Measurements from ENCODE around the gene BMP10.

Gene BMP10

DNA sequence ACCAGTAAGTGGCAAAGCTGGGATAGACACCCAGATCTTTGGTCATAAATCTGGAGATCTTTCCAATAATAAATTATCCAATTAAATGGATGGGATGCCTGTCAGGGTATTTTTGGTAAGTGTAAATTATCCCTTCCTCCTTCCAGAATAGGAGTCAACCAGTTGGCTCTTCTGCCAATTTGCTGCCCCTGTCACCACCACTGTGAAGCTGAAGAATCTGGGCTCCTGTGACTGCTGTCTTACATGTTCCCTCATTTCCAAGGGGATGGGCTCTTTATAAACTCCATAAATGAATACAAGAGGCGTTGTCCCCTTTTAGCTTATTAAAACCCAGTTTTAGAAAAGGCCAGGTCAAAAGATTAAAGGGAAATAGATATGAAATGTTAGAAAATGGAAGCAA lies 17.8 kb upstream of the BMP10 start:
- no peak for DNase-seq

DNA sequence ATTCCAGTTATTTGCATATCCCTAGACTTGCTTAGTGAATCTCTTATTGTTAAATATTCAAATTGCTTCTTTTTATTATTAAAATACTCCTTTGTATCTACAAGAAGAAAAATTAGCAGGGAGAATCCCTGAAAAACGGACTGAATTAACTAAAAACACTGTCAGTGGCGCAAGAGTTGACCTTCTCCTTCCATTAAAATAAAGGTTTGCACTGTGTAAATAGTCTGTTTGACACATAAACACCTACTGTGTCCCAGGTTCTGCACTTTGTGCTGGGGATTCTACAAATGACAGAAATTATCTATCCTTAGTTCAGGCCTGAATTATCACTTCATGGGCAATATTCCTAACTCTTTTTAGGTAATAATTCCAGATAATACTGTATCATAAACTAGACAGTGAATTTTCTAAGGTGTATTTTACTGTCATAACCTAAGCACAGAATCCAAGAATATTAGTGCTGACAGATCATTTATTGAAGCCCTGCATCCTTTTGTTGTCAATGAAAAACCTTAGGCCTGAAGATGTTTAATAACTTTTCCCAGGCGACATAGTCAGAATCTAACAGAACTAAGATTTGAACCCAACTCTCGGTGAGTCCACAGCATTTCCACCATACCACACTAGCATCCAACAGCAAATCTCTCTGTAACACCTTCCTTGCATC lies 17.0 kb upstream of the BMP10 start:
- DNase-seq, result no peak

DNA sequence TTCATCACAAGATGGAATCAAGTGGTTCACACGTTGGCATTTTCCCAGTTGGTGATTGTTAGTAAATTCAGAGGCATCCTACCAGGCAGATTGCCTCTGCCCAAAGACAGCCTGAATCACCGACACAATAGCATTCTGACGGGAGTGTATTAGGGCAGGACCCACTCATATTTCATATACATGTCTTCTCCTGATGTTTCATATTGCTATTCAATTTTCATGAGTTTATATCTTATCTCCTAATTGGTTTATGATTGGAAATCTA lies 14.5 kb upstream of the BMP10 start:
- DNase-seq, result no peak

DNA sequence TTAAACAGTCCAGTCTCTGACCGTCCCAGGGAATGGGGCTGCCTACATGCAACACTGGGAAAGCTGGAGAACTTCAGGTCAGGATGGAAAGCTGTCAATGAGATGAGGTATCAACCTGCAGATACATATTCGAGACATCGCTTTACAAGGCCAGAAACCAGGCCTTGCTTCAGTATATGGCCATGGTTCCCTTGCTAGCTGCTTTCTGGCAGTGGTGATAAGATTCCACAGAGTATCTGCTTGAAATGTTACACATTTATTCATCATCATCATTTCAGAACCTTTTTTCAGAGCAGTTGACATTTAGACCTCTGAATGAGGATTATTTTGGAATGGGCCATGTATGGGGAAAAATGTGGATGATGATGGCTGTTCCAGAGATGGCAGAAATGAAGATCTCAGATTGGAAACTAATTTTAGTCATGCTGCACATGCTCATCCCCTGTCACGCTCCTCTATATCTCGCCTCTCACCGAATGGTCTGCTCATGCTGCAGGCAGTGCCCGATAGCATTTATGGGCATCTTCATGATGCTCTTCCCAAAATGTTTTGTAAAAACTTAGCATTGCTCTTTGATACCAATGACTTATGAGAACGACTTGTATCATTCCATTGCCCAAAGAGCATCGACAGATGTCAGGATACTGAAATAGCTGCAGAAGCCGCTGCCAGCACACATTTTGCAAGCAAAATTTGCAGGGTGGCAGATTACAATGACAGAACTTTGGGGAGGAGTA lies 14.0 kb upstream of the BMP10 start:
- DNase-seq, result no peak

DNA sequence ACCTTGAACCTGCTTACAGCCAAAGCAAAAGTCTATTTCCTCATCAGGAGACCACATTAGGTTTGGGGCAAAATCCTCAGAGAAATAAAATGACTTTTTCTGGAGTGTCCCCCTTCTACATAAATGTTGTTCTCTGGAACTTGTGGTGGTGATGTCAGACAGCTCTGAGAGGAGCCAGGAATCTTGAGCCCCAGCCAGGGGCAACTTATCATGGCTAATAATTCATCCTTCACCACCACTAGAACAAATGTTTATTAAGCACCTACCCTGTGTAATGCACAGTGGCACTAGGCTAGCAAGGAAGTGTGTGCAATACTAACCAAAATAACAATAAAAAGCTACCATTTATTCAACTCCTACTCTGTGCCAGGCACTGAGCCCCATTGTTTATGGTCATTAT lies 9.0 kb upstream of the BMP10 start:
- DNase-seq, result no peak

DNA sequence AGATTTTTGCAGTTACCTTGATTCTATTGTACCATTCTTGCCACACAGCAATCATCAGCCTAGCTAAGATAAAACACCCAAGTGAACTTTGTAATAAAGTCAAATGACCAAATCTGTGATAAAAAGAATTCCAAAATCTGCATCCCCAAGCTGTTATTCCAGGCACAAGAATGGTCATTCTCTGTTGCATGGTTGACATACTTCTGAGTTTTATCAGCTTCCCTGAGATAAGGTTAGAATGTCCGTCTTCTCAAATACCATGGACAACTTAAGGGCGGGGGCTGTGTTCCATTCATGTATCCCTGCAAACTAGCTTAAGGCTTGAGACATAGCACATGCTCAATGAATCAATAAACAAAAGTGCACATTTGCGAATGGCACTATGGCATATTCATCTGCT lies 8.1 kb upstream of the BMP10 start:
- no peak for DNase-seq

DNA sequence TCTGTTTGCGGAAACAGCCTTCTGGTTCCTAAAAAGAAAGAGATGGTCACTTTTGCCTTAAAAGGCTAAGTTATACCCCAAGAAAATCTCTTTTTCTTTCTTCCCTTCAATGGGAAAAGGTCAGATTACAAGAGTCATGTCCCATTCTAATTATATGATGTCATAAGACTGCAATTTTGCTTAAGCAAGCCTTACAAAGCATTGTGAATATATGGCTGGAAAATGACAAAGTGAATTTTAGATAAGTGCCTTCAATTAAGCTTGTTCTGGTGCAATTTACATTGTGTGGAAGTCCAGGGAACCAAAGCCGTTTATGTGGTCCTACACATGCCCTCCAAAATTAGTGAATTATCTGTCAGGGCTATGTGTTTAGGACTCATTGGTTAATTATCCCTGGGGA lies 7.6 kb upstream of the BMP10 start:
- no peak for DNase-seq

DNA sequence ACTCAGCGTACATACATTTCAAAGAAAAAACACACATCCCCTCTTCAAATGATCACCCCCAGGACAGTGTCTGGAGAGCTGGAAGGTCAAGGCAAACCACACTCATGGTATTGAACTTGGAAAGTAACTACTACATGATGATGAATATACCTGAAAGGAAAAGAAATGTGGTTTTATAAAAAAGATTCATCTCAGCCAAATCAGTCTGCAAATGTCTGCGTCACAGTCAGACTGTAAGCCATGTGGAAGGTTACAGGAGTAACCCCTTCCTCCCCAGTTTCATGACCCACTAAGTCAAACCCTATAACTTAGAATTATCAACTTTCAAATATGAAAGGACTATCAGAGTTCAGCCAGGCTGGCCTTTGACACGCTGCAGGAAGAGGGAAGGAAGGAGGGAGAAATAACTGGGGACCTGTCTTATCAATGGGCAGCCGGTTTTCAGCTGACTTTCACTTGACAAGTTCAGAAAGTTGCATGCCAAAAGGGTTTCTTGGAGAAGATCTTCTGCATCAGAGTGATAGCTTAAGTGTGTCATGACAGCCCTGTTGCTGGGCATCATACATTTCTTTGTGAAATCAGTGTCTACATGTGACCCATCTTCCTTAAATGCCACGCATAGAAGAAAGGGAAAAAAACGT lies 7.0 kb upstream of the BMP10 start:
- DNase-seq, result no peak

DNA sequence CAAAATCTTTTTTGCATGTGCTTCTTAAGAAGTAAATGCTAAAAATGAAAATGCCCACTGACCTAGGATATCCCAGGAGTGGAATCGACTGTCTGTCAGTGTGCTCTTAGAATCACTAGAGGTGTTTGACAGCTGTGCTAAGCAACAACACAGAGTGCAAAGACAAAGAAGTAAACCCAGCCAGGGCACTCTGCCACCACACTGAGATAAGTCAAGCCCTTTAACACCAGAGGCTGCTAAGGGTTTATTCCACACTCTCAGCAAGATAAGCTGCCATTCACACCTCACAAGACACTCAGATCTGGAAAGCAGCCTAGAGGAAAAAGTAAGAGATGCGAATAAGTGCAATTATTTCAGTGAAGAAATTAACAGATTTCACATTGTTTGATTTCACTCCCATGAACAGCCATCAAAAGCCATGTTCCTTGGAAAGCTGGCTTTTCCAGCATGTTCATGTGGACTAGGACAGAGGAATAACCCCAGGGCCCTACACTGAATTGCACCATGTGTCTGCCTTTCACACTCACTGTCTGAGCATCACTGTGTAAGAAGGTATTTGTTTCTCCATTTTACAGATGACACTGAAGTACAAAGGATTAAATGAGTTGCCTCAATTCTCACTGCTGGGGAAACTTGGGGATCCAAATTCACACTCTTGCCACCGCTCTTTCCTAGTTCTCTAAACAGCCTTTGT lies 6.0 kb upstream of the BMP10 start:
- DNase-seq, result no peak

DNA sequence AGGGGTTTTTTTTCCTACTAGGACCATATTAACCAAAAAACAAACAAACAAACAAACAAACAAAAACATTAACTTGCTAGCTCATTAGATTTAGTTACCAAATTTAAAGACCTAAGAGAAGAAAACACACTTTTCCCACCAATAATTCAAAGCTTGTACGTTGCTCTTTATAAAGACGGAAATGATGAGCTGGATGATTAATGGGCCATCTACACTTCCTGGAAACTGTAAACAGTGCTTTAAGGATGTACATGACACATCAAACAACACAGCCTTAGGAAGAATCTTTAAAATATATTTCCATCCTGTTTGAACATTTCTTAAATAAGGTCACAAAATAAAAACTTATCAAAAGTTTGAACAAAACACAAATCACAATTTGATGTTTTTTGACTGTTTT lies 982 bp downstream of the BMP10 start:
- DNase-seq, result no peak

DNA sequence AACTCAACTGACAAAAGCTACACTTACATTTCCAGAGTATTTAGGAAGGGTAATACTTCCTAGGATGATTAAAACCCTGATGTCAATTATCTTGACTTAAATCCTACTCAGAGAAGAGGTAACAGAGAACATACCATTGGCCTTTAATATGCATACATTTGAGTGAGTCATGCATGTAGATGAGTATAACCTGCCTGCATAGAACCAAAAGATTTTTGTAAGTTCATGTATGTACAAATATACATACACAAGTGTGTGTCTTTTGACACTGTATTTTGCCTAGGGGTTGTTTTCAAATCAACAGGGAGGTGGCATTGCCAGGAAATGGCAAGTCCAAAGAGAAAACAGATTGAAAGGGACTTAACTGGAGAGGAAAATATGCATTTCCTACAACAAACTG lies 6.1 kb downstream of the BMP10 start:
- no peak for DNase-seq

DNA sequence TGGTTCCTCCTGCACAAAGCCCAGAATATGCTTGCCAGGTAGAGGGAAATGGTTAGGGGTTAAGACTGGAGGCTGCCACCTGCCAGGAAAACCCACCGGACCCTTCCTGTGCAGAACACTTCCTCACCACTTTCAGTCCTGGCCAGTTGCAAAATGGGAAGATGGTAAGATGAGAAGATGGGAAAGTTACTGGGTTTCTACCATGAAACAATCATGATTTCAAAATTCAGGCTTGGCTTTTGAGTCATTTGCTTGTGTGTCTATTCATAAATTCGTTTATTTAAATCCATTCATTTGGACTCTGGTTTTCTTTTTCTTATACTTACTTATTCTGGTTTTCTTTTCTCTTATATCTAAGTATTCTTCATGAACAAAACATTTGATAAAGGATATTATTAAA lies 7.2 kb downstream of the BMP10 start:
- no peak for DNase-seq

DNA sequence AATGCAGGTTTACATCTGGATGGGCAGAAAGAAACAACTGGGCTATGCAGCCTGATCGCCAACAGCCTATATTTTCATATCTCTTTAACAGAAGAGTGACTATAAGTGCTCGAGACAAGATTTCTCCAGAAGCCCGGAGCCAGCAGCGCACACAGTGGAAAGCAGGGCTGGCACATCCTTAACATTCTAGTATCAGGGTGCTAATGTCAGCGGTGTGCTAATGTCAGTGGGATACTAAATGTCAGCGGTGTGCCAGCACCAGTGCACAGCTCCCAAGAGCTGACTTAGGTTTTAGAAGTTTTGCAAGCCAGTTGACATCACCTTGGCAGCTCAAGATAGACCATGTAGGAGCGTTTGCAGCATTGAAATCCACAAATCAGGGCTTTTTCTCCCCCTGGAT lies 8.3 kb downstream of the BMP10 start:
- no peak for DNase-seq

DNA sequence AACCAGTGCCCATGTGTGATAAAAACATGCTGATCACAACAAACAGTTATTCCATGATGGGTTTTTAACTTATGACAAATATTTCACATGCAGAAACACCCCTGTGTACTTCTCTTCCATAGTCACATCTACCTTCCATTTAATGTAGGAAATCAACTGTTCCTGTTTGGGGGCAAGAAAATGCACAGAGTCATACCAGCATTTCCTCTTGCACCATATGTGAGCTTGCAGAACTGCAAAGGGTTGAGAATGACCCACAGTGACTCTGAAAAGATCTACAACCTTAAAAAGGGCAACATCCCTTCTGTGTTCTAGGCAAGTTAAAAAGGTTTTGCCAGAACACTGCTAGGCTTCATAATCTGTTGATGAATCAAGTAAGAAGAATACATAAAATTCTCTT lies 9.9 kb downstream of the BMP10 start:
- DNase-seq, result no peak

DNA sequence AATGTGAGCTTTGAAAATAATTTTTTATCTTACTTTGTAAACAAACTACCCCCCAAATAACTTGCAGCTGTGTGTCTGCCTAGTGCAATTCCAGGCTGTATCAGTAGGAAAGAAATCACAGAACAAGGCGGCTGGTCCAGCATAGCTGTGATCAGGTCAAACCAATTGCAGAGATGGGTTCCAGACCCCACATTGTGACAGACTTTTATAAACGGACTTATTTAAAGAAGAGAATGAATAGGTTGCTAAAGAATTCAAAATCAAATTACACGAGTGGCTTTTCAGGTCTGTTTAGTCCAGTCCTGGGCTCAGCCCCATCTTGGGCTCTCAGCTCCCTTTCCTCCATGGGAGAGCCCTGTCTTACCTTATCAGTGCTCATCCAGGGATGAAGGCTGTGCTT lies 11.1 kb downstream of the BMP10 start:
- DNase-seq, result no peak

DNA sequence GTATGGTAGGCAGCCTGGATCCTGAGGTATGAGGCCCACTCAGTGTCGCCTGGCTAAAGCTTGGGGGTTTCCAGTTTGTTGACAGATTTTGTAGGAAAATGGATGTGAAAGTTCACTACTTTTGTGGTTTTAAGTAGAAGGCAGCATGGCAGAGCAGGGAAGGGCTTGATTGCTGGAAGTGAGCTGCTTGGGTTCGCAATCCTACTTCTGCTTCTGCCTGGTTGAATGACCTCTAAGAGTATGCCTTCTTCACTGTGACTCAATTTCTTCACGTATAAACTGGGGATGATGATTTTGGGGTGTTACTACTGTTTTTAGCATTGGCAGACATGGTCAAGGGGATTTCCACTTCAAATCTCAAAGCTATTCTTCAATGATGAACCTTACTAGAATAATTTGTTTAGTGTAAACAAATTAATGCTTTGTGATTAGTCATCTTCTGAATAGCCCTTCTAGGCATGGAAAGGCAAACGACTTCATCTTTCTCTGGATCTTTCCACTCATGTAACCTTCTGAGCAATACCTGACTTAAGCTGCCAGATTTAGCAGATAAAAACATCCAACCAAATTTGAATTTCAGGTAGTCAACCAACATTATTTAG lies 13.2 kb downstream of the BMP10 start:
- DNase-seq, result no peak

DNA sequence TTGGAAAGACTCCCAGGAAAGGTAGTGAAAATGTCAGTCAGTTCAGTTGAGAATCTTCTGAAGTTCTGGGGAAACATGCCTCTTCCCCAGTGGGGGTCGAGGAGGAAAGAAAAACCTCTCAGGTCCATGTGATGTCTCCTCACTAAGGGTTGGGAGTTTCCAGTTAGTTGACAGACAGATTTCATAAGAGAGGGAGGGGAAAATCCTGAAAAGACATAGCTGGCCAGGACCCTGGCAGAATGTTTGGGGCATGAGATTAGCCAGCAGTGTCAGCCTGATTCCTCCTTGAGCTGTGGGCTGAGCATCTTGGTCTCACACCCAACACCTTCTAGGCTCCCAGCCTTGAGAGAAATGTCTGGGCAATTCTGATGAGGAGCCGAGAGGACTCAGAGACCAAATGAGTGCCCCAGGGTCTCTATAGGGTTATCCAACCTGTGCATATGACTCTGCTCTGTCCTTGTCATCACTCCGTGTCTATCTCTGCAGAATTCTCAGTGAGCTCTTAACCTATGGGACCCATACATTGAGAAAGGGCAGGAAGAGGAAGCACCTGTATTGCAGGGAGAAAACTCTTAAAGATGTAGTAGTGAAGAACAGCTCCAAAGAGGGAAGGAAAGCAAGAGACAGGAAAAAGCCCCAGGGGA lies 13.9 kb downstream of the BMP10 start:
- DNase-seq, result no peak

DNA sequence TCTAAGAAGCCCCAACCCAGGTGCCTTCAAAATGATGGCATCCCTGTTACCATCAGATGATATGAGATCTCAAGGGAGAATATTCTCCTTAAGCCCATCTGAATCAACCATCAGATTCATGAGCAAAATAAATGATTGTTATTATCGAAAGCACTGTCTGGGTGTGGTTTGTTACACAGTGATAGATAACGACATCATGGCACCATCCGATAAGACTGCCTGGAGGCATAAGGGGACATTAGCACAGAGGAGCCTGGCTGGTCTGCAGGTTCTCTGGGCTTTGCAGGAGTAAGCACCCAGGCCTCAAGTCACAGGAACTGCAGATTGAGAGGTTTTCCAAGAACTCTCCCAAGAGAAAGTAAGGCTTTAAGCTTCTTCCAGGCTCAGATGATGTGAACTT lies 15.6 kb downstream of the BMP10 start:
- no peak for DNase-seq

DNA sequence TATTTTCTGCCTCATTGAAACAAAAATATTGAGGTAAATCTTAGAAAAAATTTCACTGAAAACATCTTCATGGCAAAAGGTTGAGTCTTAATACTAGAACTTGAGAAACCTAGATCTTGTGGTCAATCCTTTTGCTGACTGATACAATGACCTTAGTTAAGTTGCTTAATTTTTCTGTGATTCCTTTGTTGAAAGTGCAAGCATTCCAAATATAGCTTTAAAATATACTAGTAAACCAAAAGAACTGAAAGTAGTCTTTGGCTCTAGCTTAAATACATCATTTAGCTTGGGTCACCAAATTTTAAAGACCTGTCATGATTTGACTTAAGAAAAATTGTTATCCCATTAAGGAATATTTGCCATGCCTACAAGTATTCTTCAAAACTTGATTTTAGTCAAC lies 16.7 kb downstream of the BMP10 start:
- no peak for DNase-seq

DNA sequence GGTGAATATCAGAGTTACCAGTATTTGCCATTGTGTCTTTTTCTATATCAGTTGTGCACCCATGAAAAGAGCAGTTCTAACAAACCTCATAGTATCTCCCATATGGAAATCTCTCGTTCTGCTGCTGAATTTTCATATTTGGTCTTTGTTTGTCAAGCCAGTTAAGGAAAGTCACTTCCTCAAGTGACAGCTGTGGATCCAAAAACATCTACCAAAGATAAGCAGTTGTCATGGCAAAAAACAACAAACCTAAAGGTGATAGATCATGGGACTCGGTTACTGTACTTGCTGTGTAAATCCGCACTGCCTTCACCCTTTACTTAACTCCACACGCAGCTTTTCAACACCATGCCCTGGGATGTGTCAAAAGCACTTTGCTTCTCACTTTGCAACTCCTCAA lies 17.3 kb downstream of the BMP10 start:
- no peak for DNase-seq

DNA sequence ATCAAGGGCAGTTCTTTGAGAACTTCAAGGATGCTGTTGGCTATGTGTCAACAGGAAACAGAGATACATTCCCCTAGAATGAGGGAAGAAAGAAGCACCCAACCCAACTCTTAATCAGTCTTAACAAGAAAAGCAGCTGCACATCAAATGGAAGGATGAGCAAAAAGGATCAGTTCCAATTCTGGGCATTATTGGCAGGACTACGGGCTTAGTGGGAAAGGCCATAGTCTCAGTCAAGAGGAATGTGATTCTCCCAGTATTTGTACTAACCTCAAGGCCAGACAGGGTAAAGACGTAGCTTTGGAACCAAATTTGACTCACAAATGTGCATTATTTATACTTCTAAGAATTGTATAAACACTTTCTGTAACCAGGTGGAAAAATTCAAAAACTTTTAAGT lies 18.2 kb downstream of the BMP10 start:
- no peak for DNase-seq

DNA sequence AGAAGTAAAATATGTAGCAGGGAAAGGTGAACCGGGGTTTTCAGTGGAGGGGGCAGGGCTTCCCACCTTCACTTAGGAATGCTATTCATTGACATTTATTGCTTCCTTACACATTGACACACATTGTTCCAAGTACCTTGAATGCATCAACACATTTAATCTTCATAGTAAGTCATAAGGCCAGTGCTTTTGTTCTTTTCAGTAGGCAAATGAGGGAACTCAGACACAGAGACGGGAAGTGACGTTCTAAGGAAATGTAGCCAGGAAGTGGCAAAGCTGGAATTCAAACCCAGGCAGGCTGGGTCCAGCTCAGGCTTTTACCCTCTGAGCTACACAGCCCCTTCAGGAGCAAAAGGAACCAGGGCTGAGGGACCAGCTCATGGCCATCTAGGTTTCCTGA lies 20.7 kb downstream of the BMP10 start:
- no peak for DNase-seq

DNA sequence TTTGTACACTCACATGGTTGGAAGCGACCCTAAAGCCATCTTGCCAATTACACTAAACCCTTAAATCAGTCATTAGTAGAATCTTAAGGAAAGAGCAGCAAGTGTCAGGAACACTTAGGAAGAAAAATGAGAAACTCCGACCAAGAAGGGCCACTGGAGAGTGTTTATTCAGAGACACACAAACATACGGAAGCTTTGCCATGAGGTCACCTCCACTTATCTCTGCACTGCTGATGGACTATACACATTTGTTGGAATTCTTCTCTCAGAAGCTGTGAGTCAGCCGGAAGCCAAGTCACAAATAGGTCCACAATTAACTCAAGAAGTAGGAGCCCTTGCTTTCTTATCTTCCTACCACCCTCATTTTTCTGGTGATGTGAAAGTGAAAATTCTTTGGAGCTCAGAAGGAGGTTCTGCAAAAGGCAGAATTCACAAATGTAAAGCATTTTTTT lies 21.6 kb downstream of the BMP10 start:
- no peak for DNase-seq

Measured in effector CD8-positive, alpha-beta T cell (primary cell).